Mesenchymal stem cell (in vitro differentiated cells and primary cell): Measurements from ENCODE around the gene FZD7.
A peak's percentile ranks its signal among the peaks of the same experiment; 100 is the strongest.

ENCODE experiments used
- DNase-seq: peaks from one replicate; pipeline ENCODE4 v3.0.0-alpha.2; 2013
- H2AFZ ChIP-seq: one replicate; pipeline ENCODE4 v1.6.1; 2013; ENCODE audit warnings: low read depth, mild to moderate bottlenecking, control low read depth, inconsistent platforms, low read length, moderate library complexity
- H2AK5ac ChIP-seq: 2 replicates; pipeline ENCODE4 v1.6.1; 2013; ENCODE audit warnings: low read length, moderate library complexity, mild to moderate bottlenecking, inconsistent platforms; ENCODE audit not compliant: severe bottlenecking
- H2BK120ac ChIP-seq: one replicate; pipeline ENCODE4 v1.6.1; 2013; ENCODE audit warnings: low read depth, mild to moderate bottlenecking, inconsistent platforms, low read length, moderate library complexity
- H2BK12ac ChIP-seq, 2 experiments: one replicate each; pipeline ENCODE4 v1.6.1; 2013; ENCODE audit warnings: inconsistent platforms in 2 of 2, low read length in 2 of 2, mild to moderate bottlenecking in 2 of 2, moderate library complexity in 2 of 2, control low read depth in 1 of 2
- H2BK15ac ChIP-seq: one replicate; pipeline ENCODE4 v1.6.1; 2013; ENCODE audit warnings: mild to moderate bottlenecking, low read depth, inconsistent platforms; ENCODE audit not compliant: poor library complexity, severe bottlenecking
- H2BK5ac ChIP-seq: 2 replicates; pipeline ENCODE4 v1.6.1; 2013; ENCODE audit warnings: low read depth, mild to moderate bottlenecking, low read length, control low read depth, inconsistent platforms; ENCODE audit not compliant: poor library complexity, severe bottlenecking
- H3K14ac ChIP-seq, 2 experiments: one replicate each; pipeline ENCODE4 v1.6.1; 2013; ENCODE audit warnings: inconsistent platforms in 2 of 2, low read length in 2 of 2, control low read depth in 1 of 2, mild to moderate bottlenecking in 1 of 2, moderate library complexity in 1 of 2
- H3K18ac ChIP-seq, 2 experiments: one replicate each; pipeline ENCODE4 v1.6.1; 2013; ENCODE audit warnings: inconsistent platforms in 2 of 2, low read length in 2 of 2, control low read depth in 1 of 2, low read depth in 1 of 2, mild to moderate bottlenecking in 1 of 2
- H3K23ac ChIP-seq, 2 experiments: one replicate each; pipeline ENCODE4 v1.6.1; 2013; ENCODE audit warnings: inconsistent platforms in 2 of 2, low read length in 2 of 2, mild to moderate bottlenecking in 2 of 2, moderate library complexity in 2 of 2, control low read depth in 1 of 2
- H3K27ac ChIP-seq: 2 replicates; pipeline ENCODE4 v1.5.1; 2013; ENCODE audit warnings: mild to moderate bottlenecking, moderate library complexity, low read length, control low read depth, inconsistent platforms; ENCODE audit not compliant: poor library complexity, severe bottlenecking
- H3K27me3 ChIP-seq, 2 experiments: 2 replicates each; pipeline versions ENCODE4 v1.6.1 to v1.7.0; 2013; ENCODE audit warnings: low read length in 2 of 2, mild to moderate bottlenecking in 2 of 2, moderate library complexity in 2 of 2, control low read depth in 1 of 2, inconsistent platforms in 1 of 2; ENCODE audit not compliant: control insufficient read depth in 1 of 2, insufficient read depth in 1 of 2
- H3K36me3 ChIP-seq, 2 experiments: 2 replicates each; pipeline versions ENCODE4 v1.6.1 to v1.7.0; 2013; ENCODE audit warnings: low read length in 2 of 2, control low read depth in 1 of 2, inconsistent platforms in 1 of 2, low read depth in 1 of 2, mild to moderate bottlenecking in 1 of 2; ENCODE audit not compliant: insufficient read depth in 2 of 2, control insufficient read depth in 1 of 2
- H3K4ac ChIP-seq, 2 experiments: one replicate each; pipeline ENCODE4 v1.6.1; 2013; ENCODE audit warnings: inconsistent platforms in 2 of 2, low read length in 2 of 2, mild to moderate bottlenecking in 2 of 2, moderate library complexity in 2 of 2, control low read depth in 1 of 2, low read depth in 1 of 2
- H3K4me1 ChIP-seq: 2 replicates; pipeline ENCODE4 v1.6.1; 2013; ENCODE audit warnings: low read depth, low read length, control low read depth; ENCODE audit not compliant: control insufficient read depth, insufficient read depth
- H3K4me2 ChIP-seq: 2 replicates; pipeline ENCODE4 v1.6.1; 2013; ENCODE audit warnings: low read length, mild to moderate bottlenecking, inconsistent platforms; ENCODE audit not compliant: poor library complexity, severe bottlenecking
- H3K4me3 ChIP-seq, 2 experiments: 2 replicates each; pipeline versions ENCODE4 v1.5.1 to v1.7.0; 2013; ENCODE audit warnings: low read length in 2 of 2, mild to moderate bottlenecking in 2 of 2, control low read depth in 1 of 2, low read depth in 1 of 2; ENCODE audit not compliant: insufficient read depth in 1 of 2
- H3K79me1 ChIP-seq: replicated peaks from 2 replicates; pipeline ENCODE4 v1.6.1; 2013; ENCODE audit warnings: mild to moderate bottlenecking, control low read depth, low read length, inconsistent platforms; ENCODE audit not compliant: poor library complexity, severe bottlenecking
- H3K9ac ChIP-seq: 2 replicates; pipeline ENCODE4 v1.7.0; 2013; ENCODE audit warnings: mild to moderate bottlenecking, low read length, moderate library complexity
- H3K9me3 ChIP-seq: 2 replicates; pipeline ENCODE4 v1.7.0; 2013; ENCODE audit warnings: mild to moderate bottlenecking, low read length; ENCODE audit not compliant: control insufficient read depth
- H4K8ac ChIP-seq: one replicate; pipeline ENCODE4 v1.6.1; 2013; ENCODE audit warnings: inconsistent platforms, mild to moderate bottlenecking, low read length, moderate library complexity
- H4K91ac ChIP-seq: one replicate; pipeline ENCODE4 v1.6.1; 2013; ENCODE audit warnings: mild to moderate bottlenecking, low read length, inconsistent platforms
- WGBS: methylation state at CpG from one replicate; pipeline ENCODE4 v1.1.7; 2013; ENCODE audit warnings: mixed read lengths; 5-methylcytosine and 5-hydroxymethylcytosine counted together

Gene FZD7

DNA sequence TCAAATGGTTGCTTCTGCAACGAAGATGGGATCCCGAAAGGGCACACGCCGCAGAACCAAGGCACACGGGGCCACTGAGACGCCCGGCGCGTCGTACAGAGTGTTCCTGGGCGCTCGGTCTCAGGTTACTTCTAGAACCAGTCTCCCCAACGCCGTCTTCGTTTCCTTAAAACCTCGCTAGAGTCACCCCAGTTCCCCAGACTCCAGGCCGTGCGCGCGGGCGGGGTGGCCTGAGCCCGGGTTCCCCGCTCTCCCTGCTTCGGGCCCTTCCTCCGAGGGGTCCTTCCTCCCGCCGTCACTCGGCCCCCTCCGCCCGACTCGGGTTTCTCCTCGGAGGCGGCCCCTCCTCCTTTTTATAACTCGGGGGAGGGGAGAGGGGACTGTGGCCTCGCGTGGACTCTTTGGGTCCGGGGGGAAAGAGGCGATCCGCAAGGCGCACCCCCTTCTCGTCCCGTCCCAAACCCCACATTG is 774 bp upstream of the FZD7 start:
- H3K27me3 ChIP-seq: peaks cover 0 to 31% of the 10 kb centered on the region in 2 experiments
- DNase-seq: peak; percentile 80
- no peaks in the 10 kb centered on the region for H3K9me3 ChIP-seq
- H3K4me2 ChIP-seq: peak overlapping the region; percentile 99
- H2BK5ac ChIP-seq: peak overlapping the region; percentile 97
- H3K4ac ChIP-seq: peak overlapping the region; percentile 87 to 92
- H3K4me3 ChIP-seq: peak overlapping the region; percentile 76 to 84
- H4K8ac ChIP-seq: peak overlapping the region; percentile 96
- under 1% methylated on average over 29 of the region's 42 CpGs for WGBS
- peaks cover 6% of the 10 kb centered on the region for H3K79me1 ChIP-seq
- peak overlapping the region; percentile 84 for H2AFZ ChIP-seq
- H3K36me3 ChIP-seq: peaks cover 0 to 6% of the 10 kb centered on the region in 2 experiments
- H2BK12ac ChIP-seq: peak overlapping the region in 1 of 2 experiments; percentile 6
- H2BK120ac ChIP-seq: peak overlapping the region; percentile 90
- peak overlapping the region; percentile 92 to 98 for H3K18ac ChIP-seq
- H3K14ac ChIP-seq: peak overlapping the region; percentile 45 to 93
- H3K27ac ChIP-seq: peak overlapping the region; percentile 100
- H3K23ac ChIP-seq: peak overlapping the region in 1 of 2 experiments; percentile 19
- peaks cover 25% of the 10 kb centered on the region for H3K4me1 ChIP-seq
- H2AK5ac ChIP-seq: no peak overlapping the region
- H2BK15ac ChIP-seq: peak overlapping the region; percentile 88
- H3K9ac ChIP-seq: peak overlapping the region; percentile 90
- H4K91ac ChIP-seq: peak overlapping the region; percentile 95

DNA sequence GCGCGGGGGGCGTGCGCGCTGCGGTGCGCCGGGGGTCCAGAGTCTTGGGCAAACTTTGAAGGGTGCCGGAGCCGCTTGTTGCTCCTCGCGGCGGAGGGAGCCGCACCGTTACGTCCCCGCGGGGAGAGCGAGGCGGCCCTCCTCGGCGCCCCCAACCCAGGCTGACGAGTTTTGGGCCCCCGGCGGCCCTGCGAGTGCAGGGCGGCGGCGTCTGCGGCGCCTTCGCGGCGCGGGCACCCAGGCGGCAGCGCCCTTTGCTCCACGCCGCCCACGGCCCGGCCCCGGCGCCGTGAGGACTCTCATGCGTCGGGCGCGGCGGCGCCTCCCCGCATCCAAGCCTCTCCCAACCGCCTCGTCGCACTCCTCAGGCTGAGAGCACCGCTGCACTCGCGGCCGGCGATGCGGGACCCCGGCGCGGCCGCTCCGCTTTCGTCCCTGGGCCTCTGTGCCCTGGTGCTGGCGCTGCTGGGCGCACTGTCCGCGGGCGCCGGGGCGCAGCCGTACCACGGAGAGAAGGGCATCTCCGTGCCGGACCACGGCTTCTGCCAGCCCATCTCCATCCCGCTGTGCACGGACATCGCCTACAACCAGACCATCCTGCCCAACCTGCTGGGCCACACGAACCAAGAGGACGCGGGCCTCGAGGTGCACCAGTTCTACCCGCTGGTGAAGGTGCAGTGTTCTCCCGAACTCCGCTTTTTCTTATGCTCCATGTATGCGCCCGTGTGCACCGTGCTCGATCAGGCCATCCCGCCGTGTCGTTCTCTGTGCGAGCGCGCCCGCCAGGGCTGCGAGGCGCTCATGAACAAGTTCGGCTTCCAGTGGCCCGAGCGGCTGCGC is 814 bp downstream of the FZD7 start:
- Histone ChIP-seq H3K18ac (peak overlapping the region; percentile 79 to 90), H3K79me1 (peaks cover 6% of the 10 kb centered on the region), H4K8ac (peak overlapping the region; percentile 73), H3K4me1 (peaks cover 29% of the 10 kb centered on the region), H3K4me3 (peak overlapping the region; percentile 73 to 88), H2AFZ (no peak overlapping the region), H3K4ac (peak overlapping the region in 1 of 2 experiments; percentile 76), H3K36me3 (peaks cover 0 to 6% of the 10 kb centered on the region in 2 experiments), H3K4me2 (peak overlapping the region; percentile 96), H3K14ac (peak overlapping the region in 1 of 2 experiments; percentile 96), H2AK5ac (no peak overlapping the region), H3K9ac (peak overlapping the region; percentile 77), H2BK12ac (peak overlapping the region in 1 of 2 experiments; percentile 82), H3K27me3 (peaks cover 0 to 28% of the 10 kb centered on the region in 2 experiments), H2BK15ac (peak overlapping the region; percentile 87), H3K27ac (no peak overlapping the region), H3K9me3 (no peaks in the 10 kb centered on the region), H2BK120ac (peak overlapping the region; percentile 96), H3K23ac (peak overlapping the region in 1 of 2 experiments; percentile 92), H4K91ac (peak overlapping the region; percentile 77), H2BK5ac (no peak overlapping the region)
- DNase-seq: peak; percentile 69
- under 1% methylated on average over 76 of the region's 105 CpGs for WGBS

DNA sequence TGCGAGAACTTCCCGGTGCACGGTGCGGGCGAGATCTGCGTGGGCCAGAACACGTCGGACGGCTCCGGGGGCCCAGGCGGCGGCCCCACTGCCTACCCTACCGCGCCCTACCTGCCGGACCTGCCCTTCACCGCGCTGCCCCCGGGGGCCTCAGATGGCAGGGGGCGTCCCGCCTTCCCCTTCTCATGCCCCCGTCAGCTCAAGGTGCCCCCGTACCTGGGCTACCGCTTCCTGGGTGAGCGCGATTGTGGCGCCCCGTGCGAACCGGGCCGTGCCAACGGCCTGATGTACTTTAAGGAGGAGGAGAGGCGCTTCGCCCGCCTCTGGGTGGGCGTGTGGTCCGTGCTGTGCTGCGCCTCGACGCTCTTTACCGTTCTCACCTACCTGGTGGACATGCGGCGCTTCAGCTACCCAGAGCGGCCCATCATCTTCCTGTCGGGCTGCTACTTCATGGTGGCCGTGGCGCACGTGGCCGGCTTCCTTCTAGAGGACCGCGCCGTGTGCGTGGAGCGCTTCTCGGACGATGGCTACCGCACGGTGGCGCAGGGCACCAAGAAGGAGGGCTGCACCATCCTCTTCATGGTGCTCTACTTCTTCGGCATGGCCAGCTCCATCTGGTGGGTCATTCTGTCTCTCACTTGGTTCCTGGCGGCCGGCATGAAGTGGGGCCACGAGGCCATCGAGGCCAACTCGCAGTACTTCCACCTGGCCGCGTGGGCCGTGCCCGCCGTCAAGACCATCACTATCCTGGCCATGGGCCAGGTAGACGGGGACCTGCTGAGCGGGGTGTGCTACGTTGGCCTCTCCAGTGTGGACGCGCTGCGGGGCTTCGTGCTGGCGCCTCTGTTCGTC is 1.7 kb downstream of the FZD7 start:
- peak; percentile 85 for DNase-seq
- Histone ChIP-seq H4K91ac (peak overlapping the region; percentile 76), H3K4ac (peak overlapping the region; percentile 22 to 48), H3K4me3 (peak overlapping the region; percentile 73 to 88), H4K8ac (peak overlapping the region; percentile 73), H2BK12ac (peak overlapping the region in 1 of 2 experiments; percentile 82), H3K9me3 (no peaks in the 10 kb centered on the region), H3K79me1 (peaks cover 8% of the 10 kb centered on the region), H3K14ac (peak overlapping the region in 1 of 2 experiments; percentile 96), H2BK120ac (no peak overlapping the region), H3K4me2 (peak overlapping the region; percentile 96), H3K9ac (peak overlapping the region; percentile 77), H3K23ac (peak overlapping the region in 1 of 2 experiments; percentile 92), H2BK15ac (peak overlapping the region; percentile 62), H3K36me3 (peaks cover 0 to 6% of the 10 kb centered on the region in 2 experiments), H2BK5ac (no peak overlapping the region), H2AFZ (no peak overlapping the region), H3K18ac (peak overlapping the region; percentile 79 to 90), H3K27me3 (peaks cover 0 to 27% of the 10 kb centered on the region in 2 experiments), H3K4me1 (peaks cover 30% of the 10 kb centered on the region), H2AK5ac (no peak overlapping the region), H3K27ac (no peak overlapping the region)
- 11% methylated on average over 73 of the region's 78 CpGs for WGBS
